ENCODE results near the gene TMEM44.

DNA sequence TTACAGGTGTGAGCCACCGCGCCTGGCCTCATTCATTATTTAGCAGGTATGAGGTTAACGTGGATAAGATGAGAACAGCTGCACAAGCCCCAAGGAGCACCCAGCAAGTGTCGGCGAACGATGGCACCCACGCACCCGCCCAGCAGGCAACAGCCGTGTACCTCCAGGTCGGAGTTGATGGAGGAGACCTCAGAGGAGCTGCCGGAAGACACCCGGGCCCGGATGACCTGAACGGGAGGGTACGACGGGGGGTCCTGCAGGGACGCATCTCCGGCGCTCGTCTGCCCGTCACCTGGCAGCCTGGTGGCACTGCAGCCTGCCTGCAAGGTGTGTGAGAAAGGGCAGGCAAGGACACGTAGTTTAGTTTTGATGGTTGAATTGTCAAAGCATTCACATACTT, 29.1 kb downstream of the TMEM44 start:
- TF ChIP-seq POLR2A (IDR thresholded peaks at IDR 0.05): no peak
- TF ChIP-seq, protein P1, sequence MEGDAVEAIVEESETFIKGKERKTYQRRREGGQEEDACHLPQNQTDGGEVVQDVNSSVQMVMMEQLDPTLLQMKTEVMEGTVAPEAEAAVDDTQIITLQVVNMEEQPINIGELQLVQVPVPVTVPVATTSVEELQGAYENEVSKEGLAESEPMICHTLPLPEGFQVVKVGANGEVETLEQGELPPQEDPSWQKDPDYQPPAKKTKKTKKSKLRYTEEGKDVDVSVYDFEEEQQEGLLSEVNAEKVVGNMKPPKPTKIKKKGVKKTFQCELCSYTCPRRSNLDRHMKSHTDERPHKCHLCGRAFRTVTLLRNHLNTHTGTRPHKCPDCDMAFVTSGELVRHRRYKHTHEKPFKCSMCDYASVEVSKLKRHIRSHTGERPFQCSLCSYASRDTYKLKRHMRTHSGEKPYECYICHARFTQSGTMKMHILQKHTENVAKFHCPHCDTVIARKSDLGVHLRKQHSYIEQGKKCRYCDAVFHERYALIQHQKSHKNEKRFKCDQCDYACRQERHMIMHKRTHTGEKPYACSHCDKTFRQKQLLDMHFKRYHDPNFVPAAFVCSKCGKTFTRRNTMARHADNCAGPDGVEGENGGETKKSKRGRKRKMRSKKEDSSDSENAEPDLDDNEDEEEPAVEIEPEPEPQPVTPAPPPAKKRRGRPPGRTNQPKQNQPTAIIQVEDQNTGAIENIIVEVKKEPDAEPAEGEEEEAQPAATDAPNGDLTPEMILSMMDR (IDR thresholded peaks at IDR 0.05): no peak
